CD4-positive, CD25-positive, alpha-beta regulatory T cell (primary cell): ENCODE data around the gene ANKRD24. TPM values are rescaled to one million over a fixed set of nuclear protein-coding genes. Genes with fewer than 3 reads are reported as not detected.
A peak's percentile ranks its signal among the peaks of the same experiment; 100 is the strongest.
"Not testable (repeated sequence)": the region's sequence is repeated elsewhere in the genome, so short reads cannot be mapped to it uniquely, and the experiment has no call there.

Experiments
- ATAC-seq, 2 donors: fragments of 150-1000 bp; cut with Tn5 transposase; one replicate each; pipeline ENCODE4 v1.10.0; 2021; ENCODE audit warnings: low read depth in 2 of 2, moderate number of reproducible peaks in 2 of 2, moderate library complexity in 1 of 2
- DNase-seq, 3 donors: peaks; one replicate each; pipeline versions ENCODE4 v3.0.0 to v3.0.0-alpha.2; 2012 to 2022; ENCODE audit warnings: mixed read lengths in 1 of 3
- H3K27ac ChIP-seq: one replicate; pipeline ENCODE4 v1.7.0; 2013; ENCODE audit warnings: mild to moderate bottlenecking, low read length; ENCODE audit not compliant: insufficient read depth, poor library complexity, severe bottlenecking
- H3K27me3 ChIP-seq: one replicate; pipeline ENCODE4 v1.7.0; 2013; ENCODE audit warnings: low read length; ENCODE audit not compliant: control insufficient read depth, insufficient read depth
- H3K36me3 ChIP-seq: one replicate; pipeline ENCODE4 v1.7.0; 2013; ENCODE audit warnings: mild to moderate bottlenecking, low read length, moderate library complexity; ENCODE audit not compliant: control insufficient read depth, insufficient read depth
- H3K4me1 ChIP-seq: 2 replicates; pipeline ENCODE4 v1.7.0; 2013; ENCODE audit warnings: mild to moderate bottlenecking, low read length; ENCODE audit not compliant: insufficient read depth, control insufficient read depth, poor library complexity, severe bottlenecking
- H3K4me3 ChIP-seq: one replicate; pipeline ENCODE4 v1.7.0; 2013; ENCODE audit warnings: low read depth, mild to moderate bottlenecking, low read length, moderate library complexity
- H3K9me3 ChIP-seq, 2 experiments: 1 replicate in 1 of 2; 2 replicates in 1 of 2; pipeline ENCODE4 v1.7.0; 2013; ENCODE audit warnings: low read length in 2 of 2, mild to moderate bottlenecking in 1 of 2, moderate library complexity in 1 of 2; ENCODE audit not compliant: control insufficient read depth in 2 of 2
- H3K27ac Mint-ChIP-seq, 3 donors: one replicate each; pipeline ENCODE4 v1.8.0; 2020 to 2022; ENCODE audit warnings: mild to moderate bottlenecking in 3 of 3, mixed read lengths in 3 of 3, moderate library complexity in 2 of 3
- H3K27me3 Mint-ChIP-seq: one replicate; pipeline ENCODE4 v1.8.0; 2022; ENCODE audit warnings: mild to moderate bottlenecking, mixed read lengths
- H3K36me3 Mint-ChIP-seq: one replicate; pipeline ENCODE4 v1.8.0; 2020; ENCODE audit warnings: mixed read lengths
- H3K4me1 Mint-ChIP-seq, 4 donors: one replicate each; pipeline ENCODE4 v1.8.0; 2020 to 2022; ENCODE audit warnings: mixed read lengths in 4 of 4, mild to moderate bottlenecking in 1 of 4
- H3K4me3 Mint-ChIP-seq, 4 donors: one replicate each; pipeline ENCODE4 v1.8.0; 2020 to 2022; ENCODE audit warnings: mild to moderate bottlenecking in 4 of 4, mixed read lengths in 4 of 4, moderate library complexity in 3 of 4
- H3K9me3 Mint-ChIP-seq, 7 donors: one replicate each; pipeline ENCODE4 v1.8.0; 2020 to 2022; ENCODE audit warnings: mixed read lengths in 7 of 7, mild to moderate bottlenecking in 3 of 7, moderate library complexity in 2 of 7
- polyA plus RNA-seq, 4 donors: library from polyadenylated mRNA; unstranded; fragments of 300-500 nt; fragmentation: Illumina TruSeq; gene quantifications; one replicate each; pipeline ENCODE4 v1.2.3, GENCODE V29; 2021
- total RNA-seq: library from RNA; stranded (reverse); gene quantifications from one replicate; pipeline ENCODE4 v1.2.3, GENCODE V29; 2022

The ANKRD24 gene
- total and polyA plus RNA-seq, 5 donors from 2014 or later = 0.12 to 1.5 (median 0.40) TPM; not detected in 1

GRCh38 chr19:4157971-4158370 lies 24.5 kb upstream of the ANKRD24 start:
- not testable (repeated sequence) for H3K4me3 Mint-ChIP-seq, H3K27ac ChIP-seq, H3K36me3 ChIP-seq, H3K9me3 ChIP-seq, H3K4me1 ChIP-seq, H3K9me3 Mint-ChIP-seq, H3K27me3 ChIP-seq, H3K4me3 ChIP-seq, H3K36me3 Mint-ChIP-seq, H3K27ac Mint-ChIP-seq, DNase-seq, ATAC-seq, H3K4me1 Mint-ChIP-seq
- peaks cover 13% of the 10 kb centered on the region for H3K27me3 Mint-ChIP-seq

DNA sequence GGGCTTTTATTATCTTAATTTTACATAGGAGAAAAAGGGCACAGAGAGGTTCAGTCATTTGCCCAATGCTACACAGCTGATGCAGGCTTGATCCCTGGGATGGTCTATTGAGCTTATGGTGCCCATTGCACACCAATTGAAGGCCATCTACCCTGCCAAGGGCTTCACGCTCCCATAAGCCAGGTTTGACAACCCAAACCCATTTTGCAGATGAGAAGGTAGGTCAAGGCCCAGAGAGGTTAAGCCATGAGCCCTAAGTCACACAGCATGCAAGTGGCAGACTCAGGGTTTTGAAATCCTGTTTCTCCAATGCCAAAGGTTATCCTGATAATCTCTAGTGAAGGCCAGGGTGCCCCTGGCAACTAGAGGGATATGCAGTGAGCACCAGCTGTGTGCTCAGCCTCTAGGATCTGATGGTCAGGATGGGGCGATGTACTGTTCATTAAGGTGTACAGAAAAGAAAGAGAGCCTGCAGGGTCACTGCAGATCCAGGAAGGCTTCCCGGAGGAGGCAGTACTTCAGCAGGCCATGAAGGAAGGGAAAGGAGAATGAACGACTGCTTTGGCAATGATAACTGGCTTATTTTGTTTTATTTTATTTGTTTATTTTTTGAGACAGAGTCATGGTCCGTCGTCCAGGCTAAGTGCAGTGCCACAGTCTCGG lies 20.9 kb upstream of the ANKRD24 start:
- no peak overlapping the region for H3K4me3 Mint-ChIP-seq
- Histone ChIP-seq H3K4me3 (no peak overlapping the region), H3K27ac (no peak overlapping the region), H3K27me3 (no peaks in the 10 kb centered on the region), H3K36me3 (no peaks in the 10 kb centered on the region), H3K9me3 (no peaks in the 10 kb centered on the region), H3K4me1 (no peaks in the 10 kb centered on the region)
- no peaks in the 10 kb centered on the region for H3K36me3 Mint-ChIP-seq
- H3K9me3 Mint-ChIP-seq = no peaks in the 10 kb centered on the region
- peaks cover 4% of the 10 kb centered on the region for H3K27me3 Mint-ChIP-seq
- no peak for DNase-seq
- no peak overlapping the region for H3K27ac Mint-ChIP-seq
- no peak for ATAC-seq
- no peaks in the 10 kb centered on the region for H3K4me1 Mint-ChIP-seq

GRCh38 chr19:4164262-4164661 lies 18.2 kb upstream of the ANKRD24 start:
- Histone ChIP-seq H3K36me3 (no peaks in the 10 kb centered on the region), H3K27me3 (no peaks in the 10 kb centered on the region), H3K27ac (no peak overlapping the region), H3K9me3 (no peaks in the 10 kb centered on the region), H3K4me1 (no peaks in the 10 kb centered on the region), H3K4me3 (no peak overlapping the region)
- ATAC-seq = no peak
- no peaks in the 10 kb centered on the region for H3K4me1 Mint-ChIP-seq
- peaks cover 5% of the 10 kb centered on the region for H3K27me3 Mint-ChIP-seq
- H3K27ac Mint-ChIP-seq = no peak overlapping the region
- no peaks in the 10 kb centered on the region for H3K36me3 Mint-ChIP-seq
- peaks cover 0 to 2% (median 0%) of the 10 kb centered on the region in 7 donors for H3K9me3 Mint-ChIP-seq
- no peak overlapping the region for H3K4me3 Mint-ChIP-seq
- DNase-seq = no peak

DNA sequence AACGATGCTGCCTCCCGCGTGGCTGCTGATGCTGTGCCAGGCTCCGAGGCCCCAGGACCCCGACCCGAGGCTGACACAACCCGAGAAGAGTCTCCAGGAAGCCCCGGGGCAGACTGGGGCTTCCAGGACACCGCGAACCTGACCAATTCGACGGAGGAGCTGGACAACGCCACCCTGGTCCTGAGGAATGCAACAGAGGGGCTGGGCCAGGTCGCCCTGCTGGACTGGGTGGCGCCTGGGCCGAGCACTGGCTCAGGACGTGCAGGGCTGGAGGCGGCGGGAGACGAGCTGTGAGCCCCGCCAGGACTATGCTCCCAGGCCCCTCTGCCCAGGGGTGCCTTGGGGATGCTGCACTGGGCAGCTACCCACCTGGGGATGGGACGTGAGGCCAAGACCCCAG lies 10.8 kb upstream of the ANKRD24 start:
- Mint-ChIP-seq H3K4me1 (peaks cover 0 to 4% (median 0%) of the 10 kb centered on the region in 4 donors), H3K4me3 (no peak overlapping the region), H3K27me3 (peaks cover 5% of the 10 kb centered on the region), H3K36me3 (peaks cover 8% of the 10 kb centered on the region), H3K27ac (peak overlapping the region in 1 of 3 donors; percentile 96), H3K9me3 (peaks cover 0 to 2% (median 0%) of the 10 kb centered on the region in 7 donors)
- H3K36me3 ChIP-seq = no peaks in the 10 kb centered on the region
- DNase-seq (no peak), ATAC-seq (no peak)
- H3K27me3 ChIP-seq = no peaks in the 10 kb centered on the region
- H3K4me1 ChIP-seq = peaks cover 3% of the 10 kb centered on the region
- no peak overlapping the region for H3K4me3 ChIP-seq
- H3K9me3 ChIP-seq = no peaks in the 10 kb centered on the region
- H3K27ac ChIP-seq = no peak overlapping the region

DNA sequence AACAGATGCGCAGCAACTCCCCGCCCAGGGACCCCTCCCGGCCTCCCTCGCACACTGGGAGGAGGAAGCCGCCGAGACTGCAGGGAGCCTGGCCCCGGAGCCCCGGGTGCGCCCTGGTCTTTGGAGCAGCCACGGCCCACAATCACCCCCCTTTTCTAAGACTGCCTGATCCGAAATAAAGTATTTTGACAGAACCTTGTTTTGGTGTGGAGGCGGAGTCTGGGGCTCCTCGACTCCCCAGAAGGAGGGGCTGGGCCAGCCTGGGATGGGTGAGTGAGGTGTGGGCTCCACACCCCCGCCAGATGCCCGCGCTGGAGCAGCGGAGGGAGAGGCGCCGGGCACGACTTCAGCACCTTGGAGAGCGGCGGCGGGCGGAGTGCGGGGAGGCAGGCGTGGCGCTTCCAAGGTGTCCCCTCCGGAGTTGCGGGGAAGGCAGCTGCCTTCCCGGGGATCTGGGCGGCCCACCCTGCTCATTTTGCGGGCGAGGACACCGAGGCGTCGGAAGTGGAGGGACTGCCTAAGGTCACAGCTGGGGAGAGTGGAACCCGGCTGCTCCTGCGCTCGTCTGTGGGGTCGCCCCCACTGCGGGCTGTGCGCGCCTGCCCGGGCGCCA lies 9.5 kb upstream of the ANKRD24 start:
- ATAC-seq = peak; percentile 62 to 64
- H3K9me3 Mint-ChIP-seq = peaks cover 0 to 2% (median 0%) of the 10 kb centered on the region in 7 donors
- no peak overlapping the region for H3K27ac Mint-ChIP-seq
- Histone ChIP-seq H3K27me3 (no peaks in the 10 kb centered on the region), H3K27ac (no peak overlapping the region), H3K4me3 (no peak overlapping the region), H3K36me3 (no peaks in the 10 kb centered on the region), H3K4me1 (peaks cover 3% of the 10 kb centered on the region), H3K9me3 (no peaks in the 10 kb centered on the region)
- H3K4me1 Mint-ChIP-seq = peaks cover 0 to 4% (median 0%) of the 10 kb centered on the region in 4 donors
- peak; percentile 41 to 65 (median 55) for DNase-seq
- H3K36me3 Mint-ChIP-seq = peaks cover 8% of the 10 kb centered on the region
- H3K27me3 Mint-ChIP-seq = no peaks in the 10 kb centered on the region
- H3K4me3 Mint-ChIP-seq = peak overlapping the region in 2 of 4 donors; percentile 32 to 61

- Histone ChIP-seq H3K4me3 (no peak overlapping the region), H3K4me1 (peaks cover 3% of the 10 kb centered on the region), H3K27ac (no peak overlapping the region), H3K27me3 (no peaks in the 10 kb centered on the region), H3K9me3 (no peaks in the 10 kb centered on the region), H3K36me3 (no peaks in the 10 kb centered on the region)
- no peak overlapping the region for H3K27ac Mint-ChIP-seq
- H3K4me3 Mint-ChIP-seq = peak overlapping the region in 1 of 4 donors; percentile 61
- peaks cover 0 to 4% (median 0%) of the 10 kb centered on the region in 4 donors for H3K4me1 Mint-ChIP-seq
- H3K36me3 Mint-ChIP-seq = peaks cover 8% of the 10 kb centered on the region
- ATAC-seq = no peak
- no peaks in the 10 kb centered on the region for H3K27me3 Mint-ChIP-seq
- no peak for DNase-seq
- no peaks in the 10 kb centered on the region for H3K9me3 Mint-ChIP-seq
Observed at GRCh38 chr19:4173479-4174212, 8.8 kb upstream of the ANKRD24 start.

- no peaks in the 10 kb centered on the region for H3K9me3 Mint-ChIP-seq
- H3K4me3 Mint-ChIP-seq = no peak overlapping the region
- no peak overlapping the region for H3K4me3 ChIP-seq
- H3K36me3 ChIP-seq = no peaks in the 10 kb centered on the region
- H3K4me1 ChIP-seq = peaks cover 3% of the 10 kb centered on the region
- ATAC-seq (no peak), DNase-seq (no peak)
- no peak overlapping the region for H3K27ac ChIP-seq
- H3K4me1 Mint-ChIP-seq = peaks cover 0 to 7% (median 1%) of the 10 kb centered on the region in 4 donors
- H3K36me3 Mint-ChIP-seq = peaks cover 10% of the 10 kb centered on the region
- H3K27me3 ChIP-seq = no peaks in the 10 kb centered on the region
- H3K27me3 Mint-ChIP-seq = no peaks in the 10 kb centered on the region
- H3K27ac Mint-ChIP-seq = no peak overlapping the region
- no peaks in the 10 kb centered on the region for H3K9me3 ChIP-seq
Observed at GRCh38 chr19:4174213-4174894, 8.1 kb upstream of the ANKRD24 start.
